KOPT-K1 (cell line): ENCODE results near the gene TBC1D8B.

Experiments
- H3K27ac ChIP-seq: fragments of 200-600 bp; sonication (generic); 2 replicates; pipeline ENCODE4 v1.5.1; 2016; ENCODE audit warnings: antibody characterized with exemption, mild to moderate bottlenecking, low read depth, low read length; ENCODE audit not compliant: poor library complexity, severe bottlenecking
- H3K36me3 ChIP-seq: fragments of 200-600 bp; sonication (generic); 2 replicates; pipeline ENCODE4 v1.5.1; 2017; ENCODE audit warnings: antibody characterized with exemption, mild to moderate bottlenecking, low read length, moderate library complexity; ENCODE audit not compliant: insufficient read depth
- H3K9me3 ChIP-seq: fragments of 200-600 bp; sonication (generic); 2 replicates; pipeline ENCODE4 v1.5.1; 2017; ENCODE audit warnings: antibody characterized with exemption, low read length, mild to moderate bottlenecking; ENCODE audit not compliant: insufficient read depth, poor library complexity, severe bottlenecking

The TBC1D8B gene

GRCh38 chrX:106875151-106875550, 72.7 kb downstream of the TBC1D8B start:
- no peaks in the 10 kb centered on the region for H3K36me3 ChIP-seq
- no peaks in the 10 kb centered on the region for H3K9me3 ChIP-seq
- H3K27ac ChIP-seq, result no peak overlapping the region

DNA sequence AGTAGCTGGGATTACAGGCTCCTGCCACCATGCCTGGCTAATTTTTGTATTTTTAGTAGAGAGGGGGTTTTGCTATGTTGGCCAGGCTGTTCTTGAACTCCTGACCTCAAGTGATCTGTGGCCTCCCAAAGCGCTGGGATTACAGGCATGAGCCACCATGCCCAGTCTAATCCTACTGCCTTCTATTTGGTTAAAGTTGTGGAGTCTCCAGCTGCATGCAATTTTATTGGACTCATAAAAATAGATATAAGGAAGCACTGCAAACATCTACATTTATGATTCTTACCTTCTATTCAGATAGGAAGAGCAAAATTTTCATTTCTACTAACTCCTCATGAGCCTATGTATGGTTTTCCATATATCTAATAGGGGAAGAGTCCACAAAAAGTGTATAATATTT, 87.0 kb downstream of the TBC1D8B start:
- Histone ChIP-seq H3K27ac (no peak overlapping the region), H3K9me3 (no peaks in the 10 kb centered on the region), H3K36me3 (no peaks in the 10 kb centered on the region)

DNA sequence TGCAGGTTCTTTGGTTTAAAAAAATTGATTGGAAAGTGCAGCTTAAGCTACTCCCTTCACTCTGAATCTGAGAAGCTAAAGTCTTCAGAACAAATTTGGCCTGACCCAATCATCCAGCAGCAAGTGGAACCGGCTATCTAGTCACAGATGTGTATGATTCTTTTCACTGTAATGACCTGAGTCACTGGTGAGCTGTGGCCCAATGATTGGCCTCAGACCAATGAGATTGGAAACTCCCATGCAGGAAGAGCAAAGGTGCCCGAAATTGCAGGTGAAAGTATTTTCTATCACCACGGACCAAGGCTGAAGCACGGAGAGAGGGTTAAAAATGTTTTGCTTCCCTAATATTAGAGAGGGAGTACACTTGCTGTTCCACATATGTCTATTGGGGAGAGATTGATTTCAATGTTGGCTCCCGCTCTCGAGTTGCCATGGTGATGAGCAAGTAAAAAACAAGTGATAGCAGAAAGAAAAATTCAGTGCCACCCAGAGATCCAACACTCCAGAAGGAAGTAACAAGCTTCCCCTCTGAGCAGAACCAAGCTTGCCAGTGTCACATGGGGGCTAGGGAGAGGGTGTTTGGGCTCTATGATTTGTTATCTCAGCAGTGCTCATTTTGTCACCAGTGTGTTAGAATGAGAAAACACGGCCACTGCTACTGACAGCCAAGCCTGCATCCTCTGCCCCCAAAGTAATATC, 89.4 kb downstream of the TBC1D8B start:
- H3K36me3 ChIP-seq, result no peaks in the 10 kb centered on the region
- no peak overlapping the region for H3K27ac ChIP-seq
- H3K9me3 ChIP-seq, result no peaks in the 10 kb centered on the region

- H3K9me3 ChIP-seq, result no peaks in the 10 kb centered on the region
- no peak overlapping the region for H3K27ac ChIP-seq
- no peaks in the 10 kb centered on the region for H3K36me3 ChIP-seq
Measured at GRCh38 chrX:106894392-106894909, 92.0 kb downstream of the TBC1D8B start.

- H3K36me3 ChIP-seq, result no peaks in the 10 kb centered on the region
- no peak overlapping the region for H3K27ac ChIP-seq
- H3K9me3 ChIP-seq, result no peaks in the 10 kb centered on the region
Measured at GRCh38 chrX:106894978-106895452, 92.5 kb downstream of the TBC1D8B start.

- H3K27ac ChIP-seq, result no peak overlapping the region
- no peaks in the 10 kb centered on the region for H3K36me3 ChIP-seq
- H3K9me3 ChIP-seq, result no peaks in the 10 kb centered on the region
Measured at GRCh38 chrX:106897259-106897658, 94.8 kb downstream of the TBC1D8B start.

GRCh38 chrX:106898462-106898861, 96.0 kb downstream of the TBC1D8B start:
- Histone ChIP-seq H3K36me3 (no peaks in the 10 kb centered on the region), H3K27ac (no peak overlapping the region), H3K9me3 (no peaks in the 10 kb centered on the region)

DNA sequence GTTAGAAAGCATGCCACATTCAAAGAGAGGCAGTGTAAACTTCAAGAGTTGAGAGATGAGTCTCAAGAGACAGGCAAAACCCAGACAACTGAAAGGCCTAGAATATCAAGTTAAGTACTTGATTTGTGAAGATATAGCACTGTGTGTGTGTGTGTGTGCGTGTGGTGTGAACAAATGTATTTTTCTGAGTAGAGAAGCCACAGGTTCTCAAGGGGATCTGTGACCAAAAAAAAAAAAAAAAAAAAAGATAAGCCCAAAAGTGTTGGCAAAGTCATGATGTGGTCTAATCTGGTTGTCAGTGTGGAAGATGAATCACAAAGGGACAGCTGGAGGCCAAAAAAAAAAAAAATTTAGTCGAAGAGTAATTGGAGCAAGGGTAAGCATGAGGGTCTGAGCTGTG, 96.8 kb downstream of the TBC1D8B start:
- Histone ChIP-seq H3K9me3 (no peaks in the 10 kb centered on the region), H3K36me3 (no peaks in the 10 kb centered on the region), H3K27ac (no peak overlapping the region)

GRCh38 chrX:106899841-106900240, 97.4 kb downstream of the TBC1D8B start:
- no peaks in the 10 kb centered on the region for H3K9me3 ChIP-seq

GRCh38 chrX:106901341-106901740, 98.9 kb downstream of the TBC1D8B start:
- Histone ChIP-seq H3K9me3 (no peaks in the 10 kb centered on the region), H3K36me3 (no peaks in the 10 kb centered on the region), H3K27ac (no peak overlapping the region)

More at GRCh38 chrX:106899841-106900240, 97.4 kb downstream of the TBC1D8B start:
- Histone ChIP-seq H3K36me3 (no peaks in the 10 kb centered on the region), H3K27ac (no peak overlapping the region)

- Histone ChIP-seq H3K9me3 (no peaks in the 10 kb centered on the region), H3K27ac (no peak overlapping the region), H3K36me3 (no peaks in the 10 kb centered on the region)
Measured at GRCh38 chrX:106901781-106902219, 99.3 kb downstream of the TBC1D8B start.

GRCh38 chrX:106902684-106903083, 100.2 kb downstream of the TBC1D8B start:
- Histone ChIP-seq H3K36me3 (no peaks in the 10 kb centered on the region), H3K9me3 (no peaks in the 10 kb centered on the region), H3K27ac (no peak overlapping the region)

DNA sequence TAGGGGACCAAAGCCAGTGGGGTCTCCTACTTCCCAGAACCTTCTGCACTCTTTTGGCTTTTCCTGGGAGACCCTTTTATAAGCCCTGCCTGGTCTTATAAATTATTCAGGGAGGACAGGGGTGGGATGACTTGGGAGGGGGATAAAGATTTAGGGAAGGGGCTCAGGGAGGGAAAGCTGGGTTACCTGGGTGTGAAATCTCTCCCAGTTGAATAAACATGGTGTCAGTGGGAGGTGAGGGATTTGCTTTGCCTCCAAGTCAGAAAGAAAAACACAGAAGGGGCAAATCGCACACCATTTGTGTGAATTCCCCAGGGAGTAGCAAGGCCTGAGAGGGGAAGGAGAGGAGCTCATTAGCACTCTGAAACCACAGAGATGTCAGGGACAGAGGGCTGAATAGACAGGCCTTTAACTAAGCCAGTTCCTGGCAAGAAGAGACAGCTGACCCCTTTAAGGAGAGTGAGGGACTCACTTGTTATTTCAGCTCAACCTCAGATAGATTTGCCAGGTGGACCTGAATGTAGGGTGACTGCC, 100.9 kb downstream of the TBC1D8B start, which contains the start of gene RIPPLY1:
RIPPLY1 (minus strand) TSS at position 51 of the 534 bp plus-strand sequence. CDS start 54 bp downstream, outside the sequence.
- Histone ChIP-seq H3K9me3 (no peaks in the 10 kb centered on the region), H3K27ac (no peak within 1 kb of the TSS)

GRCh38 chrX:106903856-106904528, 101.5 kb downstream of the TBC1D8B start:
- Histone ChIP-seq H3K9me3 (no peaks in the 10 kb centered on the region), H3K36me3 (no peaks in the 10 kb centered on the region), H3K27ac (no peak overlapping the region)

More for the DNA sequence above, 100.9 kb downstream of the TBC1D8B start, which contains the start of gene RIPPLY1:
- H3K36me3 ChIP-seq, result no peaks in the 10 kb centered on the region

DNA sequence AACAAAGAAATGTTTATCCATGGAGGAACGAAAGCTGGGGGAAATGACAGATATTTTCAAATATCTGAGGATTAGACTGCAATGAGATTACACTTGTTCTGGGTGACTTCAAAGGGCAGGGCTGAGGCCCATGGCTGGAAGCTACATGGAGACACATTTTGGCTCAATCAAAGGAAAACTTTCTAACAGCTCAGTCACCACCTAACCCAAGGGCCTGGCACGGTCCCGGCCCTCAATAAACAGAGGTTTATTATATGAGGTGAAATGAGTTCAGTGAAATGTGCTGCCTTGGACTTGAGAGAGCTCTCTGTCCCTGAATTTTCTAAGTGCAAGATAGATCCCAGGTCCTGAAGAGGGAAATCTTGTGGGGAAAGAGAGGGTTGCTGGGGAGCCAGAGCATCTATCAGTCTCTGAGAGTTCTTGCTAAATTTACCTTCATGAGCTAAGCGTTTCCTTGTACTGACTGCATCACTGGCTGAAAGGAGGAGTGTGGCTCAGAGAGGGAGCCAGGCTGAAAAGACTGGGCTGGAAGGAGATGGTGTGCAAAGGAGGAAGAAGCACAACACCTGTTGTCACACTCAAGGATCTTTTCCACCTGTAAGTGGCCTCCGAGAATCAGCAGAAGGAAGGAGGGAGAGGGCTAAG, 102.7 kb downstream of the TBC1D8B start:
- H3K36me3 ChIP-seq, result no peaks in the 10 kb centered on the region
- H3K9me3 ChIP-seq, result no peaks in the 10 kb centered on the region
- no peak overlapping the region for H3K27ac ChIP-seq
